GM19193 (cell line): Measurements from ENCODE around the gene CFAP20.

ENCODE experiments used
- POLR2A ChIP-seq: IDR thresholded peaks from 4 replicates; pipeline ENCODE4 v1.6.1; 2011; ENCODE audit not compliant: insufficient read depth, insufficient read length; ENCODE audit errors: extremely low read depth

CFAP20 gene

GRCh38 chr16:58129097-58129936 is at the start of gene CFAP20:
TSS of gene CFAP20 (minus strand) at chr16:58129381. CDS start at chr16:58129115, 266 bp downstream.
- TF ChIP-seq POLR2A = peak; percentile 78

DNA sequence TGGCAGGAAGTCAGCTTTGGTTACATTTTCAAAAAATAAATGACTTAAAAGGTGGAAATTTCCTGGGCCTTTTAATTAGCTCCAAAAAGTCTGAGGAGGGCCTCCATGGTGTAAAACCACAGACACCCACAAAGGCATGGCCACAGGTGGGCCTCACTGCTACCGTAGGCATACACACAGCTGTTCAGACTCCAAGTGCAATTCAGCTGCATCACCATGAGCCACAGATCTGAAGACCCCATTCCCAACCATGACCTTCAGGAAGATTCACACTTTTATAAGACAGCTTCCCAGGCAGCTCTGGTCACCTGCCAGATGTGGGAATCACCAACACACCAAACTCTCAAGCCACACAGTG is 48.2 kb upstream of the CFAP20 start:
- TF ChIP-seq POLR2A = no peak

- TF ChIP-seq POLR2A = no peak
Observed at GRCh38 chr16:58176608-58177352, 47.6 kb upstream of the CFAP20 start.

GRCh38 chr16:58170223-58170622 is 41.0 kb upstream of the CFAP20 start:
- TF ChIP-seq POLR2A = no peak

- no peak for TF ChIP-seq POLR2A
Observed at GRCh38 chr16:58160855-58161254, 31.7 kb upstream of the CFAP20 start.

DNA sequence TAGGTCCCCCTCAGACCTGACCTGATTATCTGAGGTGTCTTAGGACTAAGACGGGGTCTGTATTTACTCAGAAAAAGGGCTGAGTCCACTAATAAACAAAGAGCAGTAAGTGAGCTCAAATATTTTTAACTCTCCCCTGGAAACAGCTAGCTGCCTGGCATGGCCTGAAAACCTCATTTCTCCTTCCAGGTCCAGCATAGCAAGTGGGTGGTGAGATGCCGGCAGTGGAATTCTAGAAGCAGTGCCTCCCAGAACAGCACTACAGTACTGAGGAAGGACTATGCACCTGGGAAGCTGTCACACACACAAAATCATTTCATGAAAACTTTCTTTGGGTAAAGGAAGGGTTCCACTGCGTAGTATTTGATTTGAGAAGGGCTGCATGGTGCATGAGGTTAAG is 29.5 kb upstream of the CFAP20 start:
- TF ChIP-seq POLR2A = no peak

- TF ChIP-seq POLR2A = no peak
Observed at GRCh38 chr16:58157951-58158540, 28.9 kb upstream of the CFAP20 start.

- TF ChIP-seq POLR2A = no peak
Observed at GRCh38 chr16:58157239-58157638, 28.1 kb upstream of the CFAP20 start.

DNA sequence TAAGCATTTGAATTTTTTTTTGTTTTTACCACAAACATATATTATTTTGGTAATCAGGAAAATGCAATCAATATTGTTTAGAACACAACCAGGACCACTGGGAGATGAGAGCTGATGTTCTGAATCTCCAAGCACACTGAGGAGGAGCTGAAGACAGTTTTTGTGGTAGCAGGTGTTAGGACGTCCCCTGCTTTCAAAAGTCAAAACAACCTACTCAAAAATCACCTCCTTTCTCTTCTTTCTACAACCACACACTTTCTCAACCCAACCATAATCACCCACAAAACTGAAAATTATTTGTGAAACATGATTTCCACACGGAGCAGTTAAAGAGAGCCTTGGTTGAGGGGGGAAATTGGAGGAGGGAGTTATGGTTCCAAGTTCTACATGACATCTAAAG is 26.7 kb upstream of the CFAP20 start:
- TF ChIP-seq POLR2A = no peak

GRCh38 chr16:58154345-58154744 is 25.2 kb upstream of the CFAP20 start:
- no peak for TF ChIP-seq POLR2A

DNA sequence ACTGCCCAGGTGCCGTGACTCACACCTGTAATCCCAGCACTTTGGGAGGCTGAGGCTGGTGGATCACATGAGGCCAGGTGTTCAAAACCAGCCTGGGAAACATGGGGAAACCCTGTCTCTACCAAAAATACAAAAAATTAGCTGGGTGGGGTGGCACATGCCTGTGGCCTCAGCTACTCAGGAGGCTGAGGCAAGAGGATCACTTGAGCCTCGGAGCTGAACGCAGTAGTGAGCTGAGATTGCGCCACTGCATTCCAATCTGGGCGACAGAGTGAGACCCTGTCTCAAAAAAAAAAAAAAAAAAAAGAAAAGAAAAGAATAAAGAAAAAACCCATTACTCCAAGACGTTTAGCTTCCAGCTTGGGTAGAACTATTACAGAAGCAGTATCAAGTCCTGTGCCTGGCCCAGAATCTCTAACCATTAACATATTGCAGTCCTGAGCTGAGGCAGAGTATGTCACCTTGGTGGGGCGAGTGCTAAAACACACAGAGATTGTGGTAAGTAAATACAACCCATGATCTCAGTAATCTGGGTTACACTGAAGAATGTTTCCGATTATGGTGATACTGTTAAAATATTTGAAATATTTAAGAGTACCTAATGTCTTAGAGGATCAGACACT is 23.2 kb upstream of the CFAP20 start:
- TF ChIP-seq POLR2A = no peak

DNA sequence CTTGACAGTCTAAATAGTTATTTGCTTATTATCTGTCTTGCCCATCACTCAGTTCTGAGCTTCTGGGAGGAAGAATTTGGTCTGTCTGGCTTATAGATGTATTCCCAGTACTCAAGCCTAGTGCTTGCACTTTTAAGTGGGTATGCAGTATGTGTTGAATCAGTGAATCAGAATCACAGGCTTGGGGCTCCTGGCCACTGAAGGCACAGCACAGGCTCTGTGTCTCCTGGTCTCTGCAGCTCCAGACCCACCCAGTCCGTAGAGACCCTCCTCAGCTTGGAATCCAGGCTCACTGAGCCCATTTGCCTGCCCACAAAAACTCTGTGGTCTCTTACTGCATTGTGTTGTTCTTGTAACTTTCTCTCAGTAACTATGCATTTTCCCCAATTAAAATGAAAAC is 19.3 kb upstream of the CFAP20 start:
- TF ChIP-seq POLR2A = no peak

GRCh38 chr16:58148099-58148498 is 18.9 kb upstream of the CFAP20 start:
- TF ChIP-seq POLR2A = no peak

DNA sequence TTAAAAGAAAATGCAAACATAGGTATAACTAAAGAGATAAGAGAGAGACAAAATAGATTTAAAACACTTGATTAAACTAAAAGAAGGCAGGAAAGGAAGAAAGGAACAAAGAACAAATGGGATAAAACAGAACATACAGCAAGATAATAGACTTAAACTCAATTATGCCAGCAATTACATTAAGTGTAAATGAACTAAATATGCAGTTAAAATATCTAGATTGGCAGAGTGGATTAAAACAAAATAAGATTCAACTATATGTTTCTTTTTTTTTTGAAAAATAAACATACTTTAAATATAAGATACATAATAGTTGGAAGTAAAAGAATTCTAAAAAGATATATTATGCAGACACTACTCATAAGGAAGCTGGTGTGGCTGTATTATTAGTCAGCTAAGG is 9.7 kb upstream of the CFAP20 start:
- TF ChIP-seq POLR2A = no peak

DNA sequence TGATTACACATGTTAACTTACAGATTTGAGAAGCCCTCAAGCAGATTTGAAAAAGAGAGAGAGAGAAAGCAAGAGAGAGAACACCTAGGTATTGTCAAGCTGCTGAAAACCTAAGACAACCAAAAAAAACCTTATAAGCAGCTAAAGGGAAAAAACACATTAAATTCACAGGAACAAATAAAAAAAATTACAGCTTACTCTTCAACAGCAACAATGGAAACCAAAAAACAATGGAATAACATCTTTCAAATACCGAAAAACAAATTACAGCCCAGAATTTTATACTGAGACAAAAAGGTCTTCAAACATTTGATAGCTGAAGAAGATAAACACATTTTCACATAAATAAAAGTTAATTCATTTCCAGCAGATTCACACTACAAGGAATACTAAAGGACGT is 8.4 kb upstream of the CFAP20 start:
- TF ChIP-seq POLR2A = no peak
